Stimulated activated CD8-positive, alpha-beta memory T cell treated with anti-CD3 and anti-CD28 coated beads, Interleukin-12 subunit alpha, Interleukin-12 subunit beta, amount 100 ng/mL, for 4 hours (primary cell): Measurements from ENCODE around the gene DDX51.
"Not testable (repeated sequence)": the region's sequence is repeated elsewhere in the genome, so short reads cannot be mapped to it uniquely, and the experiment has no call there.

Source experiments
- DNase-seq: peaks from one replicate; pipeline ENCODE4 v3.0.0-alpha.2; 2020; ENCODE audit warnings: low read depth

Gene DDX51

DNA sequence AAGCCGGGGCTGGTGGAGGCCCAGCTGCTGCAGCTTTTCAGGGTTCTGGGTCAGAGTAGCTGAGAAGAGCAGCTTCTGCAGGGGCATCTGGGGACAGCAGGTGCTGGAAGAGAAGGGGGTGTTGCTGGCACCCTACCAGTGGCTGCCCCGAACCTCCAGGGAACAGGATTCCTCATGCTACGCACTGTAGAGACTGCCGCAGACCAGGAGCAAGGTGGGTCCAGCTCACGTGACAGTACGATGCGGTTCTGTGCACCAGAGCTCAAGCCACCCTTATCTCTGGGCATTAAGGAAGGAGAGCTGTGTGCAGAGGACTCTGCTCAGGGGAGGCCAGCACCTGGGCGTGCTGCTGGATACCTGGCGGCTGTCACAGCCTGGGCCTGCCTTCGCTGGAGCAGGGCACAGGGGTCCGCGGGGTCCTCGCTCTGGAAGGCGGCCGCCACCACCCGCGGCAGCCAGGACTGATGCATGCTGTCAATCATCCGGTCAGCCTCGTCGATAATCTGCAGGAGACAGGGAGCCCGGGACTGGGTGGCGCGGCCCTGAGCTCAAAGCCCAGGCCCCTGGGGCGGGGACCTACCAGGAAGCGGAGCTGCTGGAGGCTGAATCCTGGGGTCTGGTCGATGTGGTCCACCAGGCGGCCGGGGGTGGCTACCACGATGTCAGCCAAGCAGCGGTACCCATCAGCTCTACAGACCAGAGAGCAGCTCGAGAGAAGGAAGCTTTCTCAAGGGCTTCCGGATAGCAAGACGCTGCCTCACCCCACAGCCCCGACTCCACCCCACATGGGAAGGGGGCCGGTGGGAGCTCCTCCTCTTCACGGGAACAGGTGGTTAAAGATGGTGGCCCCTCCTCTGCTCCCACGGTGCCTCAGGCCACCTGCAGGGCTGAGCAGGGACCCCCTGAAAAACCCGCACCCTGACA is 2.9 kb downstream of the DDX51 start:
- DNase-seq: no peak

DNA sequence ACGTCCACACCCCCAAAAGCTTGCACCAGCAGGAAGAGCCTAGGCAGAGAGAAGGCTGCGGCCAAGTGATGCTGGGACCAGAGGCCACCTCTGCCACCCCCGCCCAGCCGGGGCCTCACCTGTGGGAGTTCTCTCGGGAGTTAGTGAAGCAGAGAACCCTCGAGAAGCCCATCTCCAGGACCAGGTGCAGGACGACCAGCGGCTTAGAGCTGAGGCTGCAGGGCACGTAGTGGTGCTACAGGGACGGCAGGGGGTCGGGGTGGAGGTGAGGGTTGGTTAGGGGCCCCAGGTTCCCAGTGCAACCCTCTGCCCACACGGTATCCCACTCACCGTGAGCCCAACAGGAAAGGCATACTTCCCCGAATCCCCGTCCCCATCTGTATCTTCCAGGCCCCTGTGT is 3.6 kb downstream of the DDX51 start:
- DNase-seq: no peak

DNA sequence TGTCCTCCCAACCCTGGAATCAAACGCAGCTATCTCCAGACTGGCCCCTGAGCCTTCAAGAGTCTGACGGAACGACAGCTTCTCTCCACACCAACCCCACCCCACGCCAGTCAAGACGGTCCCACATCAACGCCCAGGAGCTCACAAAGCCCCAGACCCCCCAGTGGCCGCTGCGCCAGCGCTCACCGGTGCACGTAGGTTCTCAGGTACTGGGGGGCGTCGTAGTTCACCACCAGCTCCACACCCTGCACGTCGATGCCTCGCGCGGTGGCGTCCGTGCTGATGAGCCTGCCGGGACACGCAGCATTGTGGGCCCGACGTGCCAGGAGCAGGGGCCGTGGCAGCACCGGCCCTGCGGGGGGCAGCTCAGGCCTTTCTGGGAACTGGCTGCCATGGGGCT is 4.2 kb downstream of the DDX51 start:
- DNase-seq: no peak

DNA sequence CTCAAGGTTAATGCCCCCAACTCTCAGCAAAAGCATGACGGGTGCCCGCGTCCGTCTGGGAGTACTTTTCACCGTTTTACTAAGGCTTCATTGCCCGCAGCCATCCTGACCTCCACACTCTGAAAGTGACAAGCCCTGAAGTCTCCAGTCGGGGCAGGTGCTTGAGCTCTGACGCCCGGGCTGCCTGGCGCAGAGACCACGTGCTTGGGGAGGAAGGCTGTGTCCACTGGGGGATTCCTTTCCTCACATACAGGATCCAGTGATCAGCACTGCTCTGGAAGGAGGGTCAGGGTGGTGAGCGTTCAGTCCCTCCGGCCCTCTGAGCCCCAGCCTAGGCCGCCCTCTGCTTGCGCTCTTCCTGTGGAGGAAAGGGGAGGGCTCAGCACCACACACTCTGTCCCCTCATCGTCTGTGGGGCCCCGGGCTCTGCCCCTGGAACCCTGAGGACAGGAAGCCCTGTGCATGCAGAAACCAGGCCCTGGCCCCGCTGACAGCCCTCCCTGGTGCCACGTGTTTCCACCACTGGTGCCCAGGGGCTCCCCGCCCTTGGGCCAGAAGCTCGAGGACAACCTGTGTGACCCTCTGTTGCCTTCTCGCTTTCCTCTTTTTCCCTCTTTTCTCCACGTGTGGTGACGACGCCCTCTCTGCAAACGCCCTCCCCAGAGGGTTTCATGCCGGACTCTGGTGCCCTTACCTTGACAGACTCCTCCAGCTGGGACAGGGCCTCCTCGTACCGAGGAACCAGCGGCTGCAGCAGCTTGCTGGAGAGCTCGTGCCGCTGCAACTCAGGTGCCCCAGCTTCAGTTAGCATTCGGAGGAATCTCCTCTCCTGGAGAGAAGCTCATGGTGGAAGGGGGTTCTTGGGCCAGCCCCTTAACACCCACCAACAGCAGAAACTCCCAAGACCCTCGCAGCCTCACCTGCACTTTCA is 4.9 kb downstream of the DDX51 start:
- no peak for DNase-seq

DNA sequence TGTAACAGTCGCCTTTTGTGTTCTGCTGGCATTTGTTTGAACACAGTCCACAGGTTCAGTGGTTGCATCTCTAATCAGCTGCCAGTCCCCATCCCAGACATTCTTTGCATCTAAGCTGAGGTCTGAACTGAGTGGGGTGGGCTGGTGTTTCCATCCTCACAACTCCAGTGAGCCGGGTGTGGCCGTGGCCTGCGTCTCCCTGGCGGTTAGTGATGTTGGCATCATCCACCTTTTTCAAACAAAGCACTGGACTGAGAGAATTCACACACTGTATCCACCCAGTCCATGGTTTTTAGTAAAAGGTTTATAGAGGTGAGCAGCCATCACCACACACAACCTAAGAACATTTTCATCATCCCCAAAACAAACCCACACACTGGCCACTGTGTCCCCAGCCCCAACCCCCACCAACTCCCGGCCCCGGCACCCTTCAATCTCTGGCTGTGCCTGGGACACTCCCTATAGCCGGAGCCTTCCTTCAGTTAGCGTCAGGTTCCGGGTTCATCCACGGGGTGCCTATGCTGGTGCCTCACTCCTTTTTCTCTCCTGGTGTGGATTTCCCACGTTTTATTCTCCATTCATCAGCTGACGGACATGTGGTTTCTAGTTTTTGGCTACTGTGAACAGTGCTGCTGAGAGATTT is 6.5 kb downstream of the DDX51 start:
- DNase-seq: no peak

DNA sequence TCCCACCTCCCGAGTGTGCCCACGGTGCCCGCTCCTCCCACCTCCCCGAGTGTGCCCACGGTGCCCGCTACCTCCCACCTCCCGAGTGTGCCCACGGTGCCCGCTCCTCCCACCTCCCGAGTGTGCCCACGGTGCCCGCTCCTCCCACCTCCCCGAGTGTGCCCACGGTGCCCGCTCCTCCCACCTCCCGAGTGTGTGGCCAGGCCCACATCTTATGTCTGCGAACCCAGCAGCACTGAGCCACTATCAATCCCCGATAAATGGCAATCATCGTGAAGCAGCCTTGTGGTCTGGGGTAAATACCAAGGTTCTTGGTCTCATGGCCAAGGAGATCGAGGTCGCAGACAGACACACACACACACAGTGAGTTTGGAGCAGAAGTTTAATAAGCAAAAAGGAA is 7.9 kb downstream of the DDX51 start:
- not testable (repeated sequence) for DNase-seq

DNA sequence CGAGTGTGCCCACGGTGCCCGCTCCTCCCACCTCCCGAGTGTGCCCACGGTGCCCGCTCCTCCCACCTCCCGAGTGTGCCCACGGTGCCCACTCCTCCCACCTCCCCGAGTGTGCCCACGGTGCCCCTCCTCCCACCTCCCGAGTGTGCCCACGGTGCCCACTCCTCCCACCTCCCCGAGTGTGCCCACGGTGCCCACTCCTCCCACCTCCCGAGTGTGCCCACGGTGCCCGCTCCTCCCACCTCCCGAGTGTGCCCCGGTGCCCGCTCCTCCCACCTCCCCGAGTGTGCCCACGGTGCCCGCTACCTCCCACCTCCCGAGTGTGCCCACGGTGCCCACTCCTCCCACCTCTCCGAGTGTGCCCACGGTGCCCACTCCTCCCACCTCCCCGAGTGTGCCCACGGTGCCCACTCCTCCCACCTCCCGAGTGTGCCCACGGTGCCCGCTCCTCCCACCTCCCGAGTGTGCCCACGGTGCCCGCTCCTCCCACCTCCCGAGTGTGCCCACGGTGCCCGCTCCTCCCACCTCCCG is 9.4 kb downstream of the DDX51 start:
- not testable (repeated sequence) for DNase-seq

DNA sequence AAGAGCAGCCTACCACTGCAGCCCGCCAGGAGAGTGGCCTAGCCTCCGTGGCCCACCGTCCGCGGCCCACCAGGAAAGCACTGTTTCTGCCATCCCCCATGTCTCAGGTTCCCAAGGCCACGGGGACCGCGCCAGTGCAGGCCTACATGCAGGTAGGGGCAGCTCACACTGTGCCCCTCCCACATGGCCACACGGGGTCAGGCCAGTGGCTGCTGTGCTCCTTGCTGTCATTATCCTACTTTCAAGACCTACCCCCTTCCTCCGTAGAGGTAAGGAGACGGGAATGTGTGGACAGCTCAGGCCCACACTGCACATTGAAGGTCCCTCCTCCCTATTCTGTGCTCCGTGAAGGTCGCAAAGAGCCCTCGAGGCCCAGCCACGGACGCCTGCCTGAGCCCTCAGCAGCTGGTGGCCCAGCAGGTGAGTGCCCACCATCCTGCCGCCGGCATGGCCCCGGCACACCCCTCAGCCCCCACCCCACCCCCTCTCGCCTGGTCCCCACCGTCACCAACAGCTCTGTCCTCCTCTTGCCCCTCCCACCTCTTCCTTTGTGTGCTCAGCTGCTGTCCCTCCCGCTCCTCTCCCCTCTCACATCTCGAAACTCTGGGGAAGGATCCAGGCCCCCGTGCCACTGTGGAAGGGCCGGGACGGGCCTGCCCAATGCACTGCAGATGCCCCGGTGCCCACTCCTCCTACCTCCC is 10.0 kb downstream of the DDX51 start:
- DNase-seq: no peak

DNA sequence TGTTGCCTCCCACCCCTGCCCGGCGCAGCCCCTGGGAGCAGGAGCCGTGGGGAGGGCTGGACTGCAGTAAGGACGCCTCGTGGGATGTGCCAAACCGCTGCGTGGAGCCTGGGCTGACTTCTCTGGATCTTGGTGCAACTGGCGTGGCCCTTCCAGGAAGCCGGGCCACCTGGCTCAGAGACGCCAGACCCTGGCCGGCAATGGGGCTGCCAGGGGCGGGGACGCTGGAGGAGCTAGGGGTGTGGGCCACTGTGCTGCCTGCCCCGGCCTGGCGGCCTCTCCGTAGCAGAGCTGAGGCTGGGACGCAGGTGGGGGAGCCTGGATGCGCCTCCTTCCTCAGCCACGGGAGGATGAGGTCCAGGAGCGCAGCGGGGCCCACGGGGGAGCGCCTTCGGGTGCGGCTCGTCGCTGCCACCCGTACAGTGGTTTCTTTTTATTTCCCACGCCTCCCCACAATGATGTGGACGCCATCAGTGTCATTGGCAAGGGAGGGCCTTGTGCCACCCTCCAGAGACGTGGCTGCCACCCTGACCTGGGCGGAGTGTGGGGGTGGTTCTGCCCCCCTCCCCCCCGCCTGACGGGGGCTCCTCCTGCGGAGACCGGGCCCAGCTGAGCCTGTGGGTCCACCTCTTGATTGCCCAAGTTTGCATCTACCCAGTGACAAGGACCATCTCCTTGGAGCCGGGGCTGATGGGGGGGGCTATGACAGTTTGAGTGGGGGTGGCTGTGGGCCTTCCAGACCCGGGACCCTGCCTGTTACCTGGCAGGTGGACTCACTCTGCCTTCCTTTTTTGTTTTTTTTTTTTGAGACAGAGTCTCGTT is 11.3 kb downstream of the DDX51 start:
- no peak for DNase-seq

DNA sequence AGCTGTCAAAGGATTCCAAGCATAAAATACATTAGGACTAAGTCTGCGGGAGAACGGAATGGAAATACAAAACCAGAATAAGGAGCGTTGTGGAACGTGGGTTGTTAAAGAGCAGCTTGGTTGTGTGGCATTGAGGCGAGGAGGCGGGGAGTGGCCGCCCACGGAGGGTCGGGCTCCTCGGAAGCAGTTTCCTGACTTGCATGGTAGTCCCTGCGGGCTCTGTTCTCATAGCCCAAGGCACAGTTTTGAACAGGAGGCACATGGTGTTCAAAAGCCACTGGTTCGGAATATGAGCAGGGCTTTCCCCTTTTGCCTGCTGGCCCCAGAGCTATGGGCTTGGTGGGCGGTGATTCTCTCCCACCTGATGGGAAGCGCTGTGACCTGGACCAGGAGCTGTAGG is 12.2 kb downstream of the DDX51 start:
- no peak for DNase-seq

DNA sequence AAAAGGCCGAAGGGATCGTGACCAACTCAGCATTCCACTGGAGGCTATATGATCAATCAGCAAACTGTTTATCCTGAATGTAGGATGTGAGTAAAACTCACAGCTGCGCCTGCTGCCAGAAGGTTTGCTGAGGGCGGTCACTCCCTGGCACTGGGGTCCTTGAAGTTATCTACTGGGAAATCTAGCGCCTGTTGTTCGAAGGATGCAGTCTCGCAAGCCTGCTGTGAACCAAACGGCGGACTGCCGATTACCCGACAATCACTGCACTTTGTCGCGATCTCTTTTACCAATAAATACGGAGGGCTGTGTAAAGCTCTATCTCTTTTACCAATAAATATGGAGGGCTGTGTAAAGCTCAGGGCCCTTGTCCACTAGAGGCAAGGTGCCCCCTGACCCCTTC is 12.9 kb downstream of the DDX51 start:
- DNase-seq: no peak

DNA sequence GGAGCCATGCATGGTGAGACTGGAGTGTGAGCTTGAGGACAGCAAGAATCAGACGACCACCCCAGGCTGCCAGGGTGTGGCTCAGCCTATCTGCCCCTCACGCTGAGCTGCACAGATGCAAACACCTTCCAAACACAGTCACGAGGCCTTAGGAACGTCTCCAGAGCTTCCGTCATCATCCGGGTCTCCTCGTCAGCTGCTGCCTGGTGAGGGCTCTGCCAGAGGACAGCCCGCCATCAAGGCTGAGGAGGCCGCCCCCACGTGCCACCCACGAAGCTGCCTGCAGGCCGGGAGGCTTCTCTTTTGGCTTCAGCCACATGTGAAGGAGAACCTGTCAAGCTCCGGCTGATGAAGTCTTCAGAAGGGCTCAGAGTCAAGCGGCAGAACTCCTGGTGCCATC is 13.4 kb downstream of the DDX51 start:
- DNase-seq: no peak

DNA sequence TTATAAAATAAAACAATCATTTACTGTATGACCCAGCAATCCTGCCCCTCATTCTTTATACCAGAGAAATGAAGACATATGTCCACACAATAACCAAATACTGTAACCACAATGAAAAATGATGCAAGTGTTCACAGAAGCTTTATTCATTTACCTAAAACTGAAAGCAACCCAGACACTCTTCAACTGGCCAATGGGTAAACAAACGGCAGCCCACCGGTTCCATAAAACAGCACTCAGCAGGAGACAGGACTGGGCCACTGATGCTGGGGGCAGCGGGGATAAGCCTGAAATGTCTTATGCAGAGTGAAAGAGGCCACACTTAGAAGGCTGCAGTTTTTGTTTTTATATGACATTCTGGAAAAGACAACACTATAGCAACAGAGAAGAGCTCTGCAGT is 15.1 kb downstream of the DDX51 start:
- no peak for DNase-seq

DNA sequence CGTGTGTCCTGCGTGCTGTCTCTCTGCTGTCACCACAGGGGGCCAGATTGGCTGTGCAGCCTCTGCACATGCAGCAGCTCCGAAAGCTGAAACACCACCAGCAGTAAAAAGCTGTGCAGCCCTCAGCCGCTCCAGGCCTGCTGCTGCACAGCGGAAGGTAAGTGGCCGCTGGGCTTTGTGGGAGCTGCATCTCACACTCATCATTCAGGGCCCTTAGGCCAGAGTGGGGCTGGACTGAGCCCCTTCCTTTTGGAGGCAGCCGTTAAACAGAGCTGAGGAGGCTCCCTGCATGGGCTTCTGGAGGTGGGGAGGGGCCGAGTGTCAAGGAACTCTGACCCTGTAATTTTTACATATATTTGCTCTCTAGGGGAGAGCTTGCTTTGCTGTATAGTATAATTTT is 17.1 kb downstream of the DDX51 start:
- DNase-seq: no peak

DNA sequence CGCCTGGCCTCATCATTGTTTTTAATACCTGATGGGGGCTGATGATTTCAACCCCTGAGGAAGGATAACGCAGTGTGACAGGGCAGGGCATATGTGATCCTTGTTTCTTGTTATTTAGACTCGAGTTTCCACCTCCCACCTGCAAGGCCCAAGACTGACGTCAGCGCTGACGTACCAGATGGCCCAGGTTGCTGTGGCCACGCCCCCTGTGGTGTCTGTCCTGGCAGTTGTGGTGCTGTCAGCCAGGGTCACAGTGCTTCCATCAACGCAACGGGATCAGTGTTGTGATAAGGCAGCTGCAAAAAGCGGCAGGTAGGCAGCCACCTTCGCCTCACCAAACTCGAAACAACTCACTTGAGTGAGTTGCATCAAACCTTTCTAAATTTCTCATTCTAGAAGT is 18.4 kb downstream of the DDX51 start:
- DNase-seq: no peak

DNA sequence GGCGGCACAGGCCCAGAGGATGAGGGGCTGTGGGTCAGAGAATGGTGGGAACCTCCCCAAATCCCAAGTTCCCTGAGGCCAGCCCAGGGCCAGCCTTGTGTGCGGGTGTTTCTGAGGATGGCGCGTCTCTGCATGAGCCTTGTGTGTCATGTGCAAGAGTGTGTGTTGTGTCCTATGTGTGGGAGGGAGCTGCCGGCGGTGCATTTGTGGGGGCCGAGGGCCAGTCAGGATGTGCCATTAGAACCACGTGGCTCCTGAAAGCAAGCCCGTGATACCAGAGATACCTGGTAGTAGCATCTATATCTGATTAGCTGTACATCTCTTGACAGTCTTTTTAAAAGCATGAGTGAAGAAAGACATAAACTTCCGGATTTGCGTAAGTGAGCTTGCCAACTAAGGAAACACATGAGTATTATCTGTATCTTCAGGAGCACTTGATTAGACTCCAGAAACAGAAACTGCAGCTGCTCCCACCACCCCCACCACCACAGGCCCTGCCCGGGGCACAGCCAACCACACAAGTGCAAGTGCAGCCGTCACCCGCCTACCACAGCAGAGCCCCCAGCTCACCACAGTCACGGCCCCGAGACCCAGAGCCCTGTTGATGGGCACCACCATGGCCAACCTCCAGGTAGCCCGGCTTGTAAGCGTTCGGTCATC is 19.2 kb downstream of the DDX51 start:
- no peak for DNase-seq

DNA sequence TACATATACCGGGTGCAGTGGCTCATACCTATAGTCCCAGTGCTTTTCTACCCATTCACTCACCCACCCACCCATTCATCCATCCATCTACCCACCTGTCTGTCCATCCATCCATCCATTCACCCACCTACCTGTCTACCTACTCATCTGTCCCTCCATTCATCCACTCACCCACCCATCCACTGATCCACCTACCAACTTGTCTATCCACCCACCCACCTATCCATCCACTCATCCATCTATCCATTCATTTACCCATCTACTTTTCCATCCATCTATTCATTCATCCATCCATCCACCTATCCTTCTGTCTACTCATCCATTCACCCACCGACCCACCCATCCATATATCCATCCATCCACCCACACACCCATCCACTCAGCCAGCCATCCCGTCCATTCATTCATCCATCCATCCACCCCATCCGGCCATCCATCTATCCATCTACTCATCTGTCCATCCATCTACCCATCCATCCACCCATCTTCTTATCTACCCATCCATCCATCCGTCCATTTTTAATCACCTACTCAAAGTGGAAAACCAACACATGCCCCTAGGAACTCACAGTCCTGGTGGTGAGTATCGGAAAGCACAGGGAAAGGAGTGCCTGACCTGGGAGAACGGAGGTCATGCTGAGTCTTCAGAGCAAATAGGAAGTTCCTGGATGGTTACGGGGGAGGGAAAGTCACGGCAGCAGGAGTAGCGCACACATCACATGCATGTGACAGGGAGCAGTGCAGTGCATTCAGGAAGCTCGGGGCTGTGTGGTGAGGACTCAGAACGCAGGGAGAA is 20.0 kb downstream of the DDX51 start:
- DNase-seq: no peak

DNA sequence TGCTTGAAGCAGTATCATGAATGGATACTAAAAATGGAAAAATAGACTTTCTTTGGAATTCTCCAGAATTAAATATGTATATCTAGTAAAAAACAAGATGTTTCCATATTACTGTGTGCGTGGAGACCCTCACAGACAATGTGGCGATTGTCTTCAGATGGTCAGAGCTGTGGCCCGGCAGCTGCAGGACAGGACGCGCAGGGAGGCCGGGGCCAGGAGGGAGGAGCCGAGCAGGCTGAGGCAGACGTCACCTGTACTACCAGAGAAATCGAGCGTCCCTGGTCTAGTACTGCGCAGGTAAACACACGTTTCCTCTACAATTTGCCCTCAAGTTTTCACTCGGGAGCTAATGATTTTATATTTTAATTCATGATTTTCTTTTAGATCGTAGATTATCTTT is 22.8 kb downstream of the DDX51 start:
- DNase-seq: no peak

DNA sequence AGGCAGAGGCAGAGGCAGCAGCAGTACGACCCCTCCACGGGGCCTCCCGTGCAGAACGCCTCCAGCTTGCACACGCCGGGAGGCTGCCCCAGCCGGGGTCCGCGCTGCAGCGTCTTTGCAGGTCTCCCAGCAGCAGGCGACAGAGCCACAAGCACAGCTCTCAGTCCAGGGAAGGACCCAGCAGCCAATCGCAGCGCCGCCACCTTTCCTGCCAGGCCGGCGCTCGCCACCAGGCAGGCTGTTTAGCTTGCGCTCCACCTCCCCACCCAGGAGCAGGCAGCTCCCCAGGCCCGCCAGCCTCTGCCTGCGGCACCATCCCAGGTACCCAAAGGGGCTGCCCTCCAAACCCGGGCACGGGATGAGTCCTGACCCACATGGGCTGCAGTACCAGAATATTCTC is 25.2 kb downstream of the DDX51 start:
- DNase-seq: no peak

DNA sequence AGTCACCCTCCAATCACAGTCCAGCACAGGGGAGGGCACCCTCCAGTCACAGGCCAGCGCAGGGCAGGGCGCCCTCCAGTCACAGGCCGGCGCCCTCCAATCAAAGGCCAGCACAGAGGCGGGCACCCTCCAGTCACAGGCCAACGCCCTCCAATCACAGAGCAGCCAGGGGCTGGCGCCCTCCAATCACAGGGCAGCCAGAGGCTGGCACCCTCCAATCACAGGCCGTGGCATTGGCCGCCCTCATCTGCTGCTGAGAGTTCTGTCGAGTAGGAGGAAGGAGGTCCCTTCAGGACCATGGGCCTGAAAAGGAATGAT is 26.6 kb downstream of the DDX51 start:
- no peak for DNase-seq
